C4-2B (cell line): ENCODE results near the gene PLPPR3.

Experiments
- H3K27ac ChIP-seq: fragments of 450-650 bp; 2 replicates; pipeline ENCODE4 v1.5.1; 2017
- CTCF ChIP-seq: fragments of 450-650 bp; conservative IDR thresholded peaks from 2 replicates; pipeline ENCODE4 v1.5.1; 2017; ENCODE audit warnings: mild to moderate bottlenecking
- ZFX ChIP-seq: fragments of 450-650 bp; IDR thresholded peaks from 2 replicates; pipeline ENCODE4 v1.6.1; 2017

Gene PLPPR3

GRCh38 chr19:793806-794205 lies 27.9 kb downstream of the PLPPR3 start:
- H3K27ac ChIP-seq = no peak overlapping the region
- no peak for TF ChIP-seq CTCF
- TF ChIP-seq ZFX = no peak

- H3K27ac ChIP-seq = no peak overlapping the region
These were observed 29.4 kb downstream of the PLPPR3 start for GRCh38 chr19:792306-792885.

GRCh38 chr19:791567-792305 lies 30.0 kb downstream of the PLPPR3 start:
- TF ChIP-seq CTCF = no peak
- no peak for TF ChIP-seq ZFX
- no peak overlapping the region for H3K27ac ChIP-seq

More at GRCh38 chr19:792306-792885, 29.4 kb downstream of the PLPPR3 start:
- TF ChIP-seq CTCF = no peak
- no peak for TF ChIP-seq ZFX

GRCh38 chr19:791007-791566 lies 30.7 kb downstream of the PLPPR3 start:
- TF ChIP-seq CTCF (no peak), ZFX (no peak)
- no peak overlapping the region for H3K27ac ChIP-seq

- no peak overlapping the region for H3K27ac ChIP-seq
- TF ChIP-seq CTCF (no peak), ZFX (no peak)
These were observed 32.1 kb downstream of the PLPPR3 start for GRCh38 chr19:789701-790060.

- TF ChIP-seq ZFX = no peak
- TF ChIP-seq CTCF = no peak
- H3K27ac ChIP-seq = no peak overlapping the region
These were observed 32.6 kb downstream of the PLPPR3 start for GRCh38 chr19:788983-789700.

- no peak for TF ChIP-seq CTCF
- no peak for TF ChIP-seq ZFX
These were observed 33.1 kb downstream of the PLPPR3 start for GRCh38 chr19:788686-788982.

More at GRCh38 chr19:788686-788982, 33.1 kb downstream of the PLPPR3 start:
- no peak overlapping the region for H3K27ac ChIP-seq
